ENCODE results near the gene CYB561D2.

CYB561D2 gene

DNA sequence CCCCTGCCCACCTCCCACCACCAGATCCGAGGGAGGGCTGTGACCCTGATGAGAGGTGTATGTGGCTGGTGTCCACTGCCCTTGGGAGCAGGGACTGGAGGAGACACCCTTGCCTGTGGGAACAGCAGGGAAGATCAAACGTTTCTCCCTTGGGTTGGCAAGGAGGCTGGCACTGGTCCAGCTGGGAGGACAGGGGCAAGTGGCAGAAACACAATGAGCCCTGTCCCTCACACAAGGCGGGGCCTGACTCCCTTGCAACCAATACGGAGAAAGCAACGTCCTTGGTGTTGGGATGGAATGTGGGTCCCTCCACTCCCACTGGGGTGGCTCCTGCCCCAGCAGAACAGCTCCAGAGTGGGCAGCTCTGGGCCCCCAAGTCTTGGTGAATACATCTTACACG, 33.4 kb upstream of the CYB561D2 start:
- peak; percentile 81 for TF ChIP-seq NFIC (IDR thresholded peaks at IDR 0.05)
- TF ChIP-seq EP300 (IDR thresholded peaks at IDR 0.05; ENCODE audit: borderline replicate concordance), result no peak

DNA sequence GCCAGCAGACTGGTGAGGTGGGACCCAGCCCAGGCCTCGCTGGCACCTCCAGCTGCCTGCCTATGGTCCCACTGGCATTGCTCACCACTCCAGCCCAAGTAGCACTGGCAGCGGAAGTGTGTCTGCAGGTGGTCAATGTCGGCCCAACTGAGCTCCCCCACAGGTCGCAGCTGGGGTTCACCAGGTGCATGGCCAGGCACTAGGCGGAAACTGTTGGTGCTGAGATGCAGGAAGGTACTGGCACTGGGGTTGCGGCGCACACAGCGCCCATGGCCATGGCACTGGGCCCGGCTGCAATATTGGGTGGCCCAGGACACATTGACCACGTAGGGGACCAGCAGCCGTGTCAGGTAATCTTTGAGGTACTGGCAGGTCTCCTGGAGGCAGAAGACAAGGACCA, 32.5 kb upstream of the CYB561D2 start:
- TF ChIP-seq TEAD4 (IDR thresholded peaks at IDR 0.05), result no peak

DNA sequence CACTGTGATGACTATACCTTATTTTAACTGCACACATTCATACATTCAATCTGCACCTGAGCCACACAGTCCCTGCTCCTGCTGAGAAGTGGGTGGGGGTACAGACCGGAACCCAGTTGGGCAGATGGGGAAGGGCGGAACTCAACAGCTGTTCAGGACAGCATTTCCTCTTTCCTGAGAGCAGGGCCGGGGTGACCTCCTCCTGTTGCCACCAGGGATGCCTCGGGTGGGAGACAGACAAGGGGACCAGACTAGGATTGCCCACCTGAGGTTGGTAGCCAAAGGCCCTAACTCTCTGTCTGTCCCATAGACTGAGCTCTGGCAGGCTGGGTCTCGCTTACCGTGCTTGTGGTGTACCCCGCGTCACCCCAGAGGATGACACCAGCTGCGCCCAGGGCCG, 32.0 kb upstream of the CYB561D2 start:
- TF ChIP-seq EGR1 (IDR thresholded peaks at IDR 0.05) (no peak), TAF1 (IDR thresholded peaks at IDR 0.05; ENCODE audit: low read depth) (no peak), CEBPB (IDR thresholded peaks at IDR 0.05) (no peak), EP300 (IDR thresholded peaks at IDR 0.05; ENCODE audit: borderline replicate concordance) (no peak), ZBTB7A (IDR thresholded peaks at IDR 0.05; ENCODE audit: low read depth) (no peak), FOXM1 (IDR thresholded peaks at IDR 0.05; ENCODE audit: borderline replicate concordance, low read depth) (no peak)
- TF ChIP-seq, protein P1, sequence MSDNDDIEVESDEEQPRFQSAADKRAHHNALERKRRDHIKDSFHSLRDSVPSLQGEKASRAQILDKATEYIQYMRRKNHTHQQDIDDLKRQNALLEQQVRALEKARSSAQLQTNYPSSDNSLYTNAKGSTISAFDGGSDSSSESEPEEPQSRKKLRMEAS (IDR thresholded peaks at IDR 0.05), result no peak

DNA sequence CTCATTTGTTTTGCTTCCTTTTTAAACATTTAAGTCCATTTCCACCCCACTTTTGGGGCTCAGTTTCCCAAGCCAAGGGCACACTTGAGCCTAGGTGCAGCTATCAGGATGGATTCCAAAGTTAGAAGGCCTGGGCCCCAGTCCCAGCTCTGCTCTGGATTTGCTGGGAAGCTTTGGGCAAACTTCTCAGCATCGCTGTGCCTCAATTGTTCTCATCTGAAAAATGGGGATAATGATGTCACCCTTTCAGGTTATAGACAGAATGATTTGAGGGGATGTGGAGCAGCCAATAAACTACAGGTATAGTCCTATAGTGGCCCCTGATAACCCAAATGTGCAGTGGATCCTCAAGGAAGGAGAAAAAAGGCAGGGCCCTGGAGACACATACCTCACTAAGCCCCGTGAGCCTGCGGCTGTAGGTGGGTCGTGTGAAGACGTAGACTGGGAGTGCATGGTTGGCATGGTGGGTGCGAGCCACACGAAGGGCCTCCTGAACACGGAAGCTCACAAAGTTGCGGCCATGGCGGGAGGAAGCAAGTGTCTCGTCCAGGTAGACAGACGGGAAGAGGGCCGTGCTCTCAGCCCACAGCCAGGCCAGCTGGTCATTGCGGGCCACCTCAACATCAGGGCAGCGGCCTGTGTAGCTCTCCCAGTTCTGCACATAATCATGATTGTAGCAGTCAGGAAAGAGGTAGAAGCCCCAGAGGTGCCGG, 31.3 kb upstream of the CYB561D2 start:
- TF ChIP-seq TEAD4 (IDR thresholded peaks at IDR 0.05) (no peak), TAF1 (IDR thresholded peaks at IDR 0.05; ENCODE audit: low read depth) (no peak)

DNA sequence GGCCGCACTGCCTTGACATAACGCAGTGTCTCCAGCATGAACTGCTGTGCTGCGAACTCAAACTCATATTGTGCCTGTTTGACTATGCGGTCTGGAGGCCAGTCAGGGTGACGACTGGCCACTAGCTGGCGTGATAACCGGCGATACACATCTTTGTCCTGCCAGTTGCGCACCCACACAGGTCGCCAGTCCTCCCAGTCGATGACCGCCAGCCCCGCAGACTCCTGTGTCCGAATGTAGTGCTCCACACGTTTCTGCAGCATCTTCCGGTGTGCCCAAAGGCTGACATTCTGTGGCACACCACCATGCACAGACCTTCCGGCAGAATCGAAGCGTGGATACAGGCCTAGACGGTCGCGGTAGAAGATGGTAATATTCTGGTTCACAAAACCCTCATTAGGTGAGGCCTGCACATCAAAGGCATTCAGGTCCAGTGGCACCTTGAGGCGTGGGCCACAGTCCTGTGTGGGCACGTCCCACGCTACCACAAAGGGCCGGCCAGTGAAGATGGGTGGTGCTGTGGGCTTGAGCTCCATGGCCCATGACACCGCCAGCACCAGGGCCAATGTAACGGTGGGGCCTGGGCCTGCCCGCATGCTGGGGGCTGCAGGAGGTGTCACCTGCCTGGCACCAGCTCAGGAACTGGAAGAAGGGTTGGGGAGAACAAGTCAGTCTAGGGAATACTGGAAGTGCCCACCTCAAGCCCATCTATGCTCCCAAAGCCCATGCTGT, 30.6 kb upstream of the CYB561D2 start:
- TF ChIP-seq TCF12 (IDR thresholded peaks at IDR 0.05; ENCODE audit: low read depth), result no peak
- no peak for TF ChIP-seq NFIC (IDR thresholded peaks at IDR 0.05)
- TF ChIP-seq, protein P2, sequence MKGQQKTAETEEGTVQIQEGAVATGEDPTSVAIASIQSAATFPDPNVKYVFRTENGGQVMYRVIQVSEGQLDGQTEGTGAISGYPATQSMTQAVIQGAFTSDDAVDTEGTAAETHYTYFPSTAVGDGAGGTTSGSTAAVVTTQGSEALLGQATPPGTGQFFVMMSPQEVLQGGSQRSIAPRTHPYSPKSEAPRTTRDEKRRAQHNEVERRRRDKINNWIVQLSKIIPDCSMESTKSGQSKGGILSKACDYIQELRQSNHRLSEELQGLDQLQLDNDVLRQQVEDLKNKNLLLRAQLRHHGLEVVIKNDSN (IDR thresholded peaks at IDR 0.05), result no peak
- no peak for TF ChIP-seq EGR1 (IDR thresholded peaks at IDR 0.05)
- TF ChIP-seq, protein P1 (IDR thresholded peaks at IDR 0.05), result no peak
- no peak for TF ChIP-seq ZBTB7A (IDR thresholded peaks at IDR 0.05; ENCODE audit: low read depth)

DNA sequence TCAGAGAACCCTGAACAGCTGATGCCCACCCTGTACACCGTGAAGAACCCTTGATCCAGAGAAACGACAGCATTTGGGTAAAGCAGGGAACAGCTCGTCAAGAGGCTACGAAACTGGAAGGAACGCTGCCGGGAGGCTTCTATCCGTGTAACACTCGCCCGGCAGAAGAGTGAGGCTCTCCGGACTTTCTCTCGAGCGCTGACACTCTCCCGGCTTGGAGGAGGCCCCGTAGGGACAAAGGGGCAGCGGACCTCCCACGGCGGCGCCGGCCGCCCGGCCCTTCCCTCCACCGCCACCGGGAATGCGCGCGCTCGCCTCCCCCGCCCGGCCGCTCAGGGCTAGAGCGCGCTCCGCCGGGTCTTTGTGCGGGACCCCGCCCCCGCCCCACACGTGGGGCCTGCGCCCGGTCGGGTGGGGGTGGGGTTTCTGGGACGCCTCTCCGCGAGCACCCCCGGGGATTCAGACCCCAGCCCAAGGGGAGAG, 29.8 kb upstream of the CYB561D2 start:
- TF ChIP-seq EGR1 (IDR thresholded peaks at IDR 0.05) (peak; percentile 15; the same call in 1 of the 2 replicates), ZBTB7A (IDR thresholded peaks at IDR 0.05; ENCODE audit: low read depth) (peak; percentile 89)
- TF ChIP-seq, protein P2 (IDR thresholded peaks at IDR 0.05), result peak; percentile 73
- TF ChIP-seq, protein P3, sequence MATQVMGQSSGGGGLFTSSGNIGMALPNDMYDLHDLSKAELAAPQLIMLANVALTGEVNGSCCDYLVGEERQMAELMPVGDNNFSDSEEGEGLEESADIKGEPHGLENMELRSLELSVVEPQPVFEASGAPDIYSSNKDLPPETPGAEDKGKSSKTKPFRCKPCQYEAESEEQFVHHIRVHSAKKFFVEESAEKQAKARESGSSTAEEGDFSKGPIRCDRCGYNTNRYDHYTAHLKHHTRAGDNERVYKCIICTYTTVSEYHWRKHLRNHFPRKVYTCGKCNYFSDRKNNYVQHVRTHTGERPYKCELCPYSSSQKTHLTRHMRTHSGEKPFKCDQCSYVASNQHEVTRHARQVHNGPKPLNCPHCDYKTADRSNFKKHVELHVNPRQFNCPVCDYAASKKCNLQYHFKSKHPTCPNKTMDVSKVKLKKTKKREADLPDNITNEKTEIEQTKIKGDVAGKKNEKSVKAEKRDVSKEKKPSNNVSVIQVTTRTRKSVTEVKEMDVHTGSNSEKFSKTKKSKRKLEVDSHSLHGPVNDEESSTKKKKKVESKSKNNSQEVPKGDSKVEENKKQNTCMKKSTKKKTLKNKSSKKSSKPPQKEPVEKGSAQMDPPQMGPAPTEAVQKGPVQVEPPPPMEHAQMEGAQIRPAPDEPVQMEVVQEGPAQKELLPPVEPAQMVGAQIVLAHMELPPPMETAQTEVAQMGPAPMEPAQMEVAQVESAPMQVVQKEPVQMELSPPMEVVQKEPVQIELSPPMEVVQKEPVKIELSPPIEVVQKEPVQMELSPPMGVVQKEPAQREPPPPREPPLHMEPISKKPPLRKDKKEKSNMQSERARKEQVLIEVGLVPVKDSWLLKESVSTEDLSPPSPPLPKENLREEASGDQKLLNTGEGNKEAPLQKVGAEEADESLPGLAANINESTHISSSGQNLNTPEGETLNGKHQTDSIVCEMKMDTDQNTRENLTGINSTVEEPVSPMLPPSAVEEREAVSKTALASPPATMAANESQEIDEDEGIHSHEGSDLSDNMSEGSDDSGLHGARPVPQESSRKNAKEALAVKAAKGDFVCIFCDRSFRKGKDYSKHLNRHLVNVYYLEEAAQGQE (IDR thresholded peaks at IDR 0.05; ENCODE audit: low read depth), result no peak

DNA sequence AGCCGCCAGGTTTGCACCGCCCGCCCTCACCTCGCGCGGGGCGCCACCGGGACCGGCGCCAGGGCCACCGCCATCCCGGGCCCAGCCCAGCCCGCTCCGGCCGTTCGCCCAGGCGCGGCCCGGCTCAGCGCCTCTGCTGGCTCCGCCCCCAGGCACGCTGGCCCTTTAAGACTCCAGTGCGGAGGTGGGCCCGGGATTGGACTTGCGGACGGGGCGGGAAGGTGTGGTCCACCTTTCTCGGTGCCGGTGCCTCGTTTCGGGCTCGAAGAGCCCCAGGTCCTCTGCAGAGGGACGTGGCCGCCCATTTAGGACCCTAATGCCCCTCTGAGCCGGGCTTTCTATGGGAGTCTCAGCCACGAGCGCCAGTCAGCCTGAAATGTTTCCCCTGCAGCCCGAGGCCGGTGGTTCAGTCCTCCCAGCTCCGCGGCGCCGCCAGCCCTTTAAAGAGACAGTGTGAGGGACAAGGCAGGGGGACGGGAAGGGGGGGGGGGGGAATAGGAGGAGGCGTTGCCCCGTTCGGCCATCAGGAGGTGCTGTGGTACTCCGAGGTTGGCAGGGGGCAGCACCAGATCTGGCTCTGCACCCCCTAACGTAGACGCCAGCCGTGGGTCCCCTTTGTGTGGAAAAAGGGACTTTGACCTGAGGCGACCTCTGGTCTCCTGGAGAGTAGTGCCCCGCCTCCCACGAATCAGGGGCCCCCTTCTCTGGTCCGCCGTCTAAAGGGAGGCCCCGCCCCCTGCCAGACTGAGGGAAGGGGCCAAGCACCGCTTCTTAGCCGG, 29.1 kb upstream of the CYB561D2 start:
- TF ChIP-seq EGR1 (IDR thresholded peaks at IDR 0.05), result peak; percentile 71; the same call in 1 of the 2 replicates
- TF ChIP-seq ZBTB7A (IDR thresholded peaks at IDR 0.05; ENCODE audit: low read depth), result peak; percentile 43; the same call in 1 of the 2 replicates
- 0 out of 2 replicates have a peak, but pooled peaks have one; percentile 26 for TF ChIP-seq CREB1 (IDR thresholded peaks at IDR 0.05; ENCODE audit: low read depth)
- no peak; the same call in 1 of the 2 replicates for TF ChIP-seq RAD21 (IDR thresholded peaks at IDR 0.05; ENCODE audit: low read depth)
- no peak; the same call in none of the 2 replicates for TF ChIP-seq NFIC (IDR thresholded peaks at IDR 0.05)
- TF ChIP-seq YY1 (IDR thresholded peaks at IDR 0.05; ENCODE audit: low read depth), result peak; percentile 53
- TF ChIP-seq EP300 (IDR thresholded peaks at IDR 0.05; ENCODE audit: borderline replicate concordance), result peak; percentile 68; the same call in 1 of the 2 replicates
- TF ChIP-seq, protein P1 (IDR thresholded peaks at IDR 0.05), result peak; percentile 85

DNA sequence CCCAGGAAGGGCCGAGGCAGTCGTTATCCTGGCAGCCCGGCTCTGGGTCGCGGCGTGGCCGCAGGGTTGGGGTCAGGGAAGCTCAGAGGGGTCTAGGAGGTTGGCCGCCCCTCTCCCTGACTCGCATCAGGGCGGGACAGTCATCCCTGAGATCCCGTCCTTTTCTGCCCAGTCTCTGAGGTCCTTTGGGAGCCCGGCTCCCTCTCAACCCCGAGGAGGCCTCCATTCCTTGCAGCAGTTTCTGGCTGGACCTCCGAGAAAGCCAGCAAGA, 28.6 kb upstream of the CYB561D2 start:
- no peak for TF ChIP-seq FOXM1 (IDR thresholded peaks at IDR 0.05; ENCODE audit: borderline replicate concordance, low read depth)
- TF ChIP-seq, protein P2 (IDR thresholded peaks at IDR 0.05), result no peak
- no peak for TF ChIP-seq NFIC (IDR thresholded peaks at IDR 0.05)
- no peak for TF ChIP-seq EGR1 (IDR thresholded peaks at IDR 0.05)

Measured in Ishikawa (cell line).